Neuronal stem cell (in vitro differentiated cells): ENCODE data around the gene TIMM13.

Source experiments
- DNase-seq: peaks from one replicate; pipeline ENCODE4 v3.0.0-alpha.2; 2013; ENCODE audit warnings: low spot score
- H2AFZ ChIP-seq: one replicate; pipeline ENCODE4 v1.6.1; 2013; ENCODE audit warnings: mild to moderate bottlenecking, low read length, inconsistent platforms
- H2AK5ac ChIP-seq: 2 replicates; pipeline ENCODE4 v1.6.1; 2013; ENCODE audit warnings: low read depth, mild to moderate bottlenecking, inconsistent platforms, low read length, moderate library complexity, mixed read lengths
- H2BK120ac ChIP-seq: 2 replicates; pipeline ENCODE4 v1.6.1; 2013; ENCODE audit warnings: low read depth, mild to moderate bottlenecking, inconsistent platforms, low read length, moderate library complexity, mixed read lengths
- H2BK12ac ChIP-seq: one replicate; pipeline ENCODE4 v1.6.1; 2013; ENCODE audit warnings: low read length, inconsistent platforms
- H2BK15ac ChIP-seq: 2 replicates; pipeline ENCODE4 v1.6.1; 2013; ENCODE audit warnings: mild to moderate bottlenecking, low read length, inconsistent platforms, mixed read lengths
- H2BK5ac ChIP-seq: one replicate; pipeline ENCODE4 v1.6.1; 2013; ENCODE audit warnings: inconsistent platforms, mild to moderate bottlenecking, low read length, moderate library complexity
- H3K14ac ChIP-seq: one replicate; pipeline ENCODE4 v1.6.1; 2013; ENCODE audit warnings: low read length, inconsistent platforms
- H3K18ac ChIP-seq: 2 replicates; pipeline ENCODE4 v1.6.1; 2013; ENCODE audit warnings: low read length, inconsistent platforms
- H3K23ac ChIP-seq: 2 replicates; pipeline ENCODE4 v1.6.1; 2013; ENCODE audit warnings: low read depth, mild to moderate bottlenecking, mixed read lengths, low read length, inconsistent platforms; ENCODE audit not compliant: poor library complexity
- H3K27ac ChIP-seq: replicated peaks from 3 replicates; pipeline ENCODE4 v1.5.1; 2013; ENCODE audit warnings: low read length, inconsistent platforms
- H3K27me3 ChIP-seq, 3 experiments: 2 replicates each; pipeline ENCODE4 v1.6.1; 2013; ENCODE audit warnings: low read length in 3 of 3, mild to moderate bottlenecking in 2 of 3, inconsistent platforms in 1 of 3, low read depth in 1 of 3, mixed read lengths in 1 of 3, moderate library complexity in 1 of 3; ENCODE audit not compliant: control insufficient read depth in 3 of 3, insufficient read depth in 3 of 3
- H3K36me3 ChIP-seq, 2 donors: replicated peaks in 1 of 2; 2 replicates each; pipeline ENCODE4 v1.6.1; 2013; ENCODE audit warnings: low read length in 2 of 2; ENCODE audit not compliant: control insufficient read depth in 2 of 2, insufficient read depth in 2 of 2
- H3K4ac ChIP-seq: 2 replicates; pipeline ENCODE4 v1.6.1; 2013; ENCODE audit warnings: inconsistent platforms, mild to moderate bottlenecking, low read length, moderate library complexity
- H3K4me1 ChIP-seq, 2 donors: 1 replicate in 1 of 2; 2 replicates in 1 of 2; pipeline ENCODE4 v1.6.1; 2013; ENCODE audit warnings: low read length in 2 of 2, low read depth in 1 of 2; ENCODE audit not compliant: control insufficient read depth in 2 of 2, insufficient read depth in 1 of 2
- H3K4me2 ChIP-seq: one replicate; pipeline ENCODE4 v1.6.1; 2013; ENCODE audit warnings: mild to moderate bottlenecking, low read length, inconsistent platforms; ENCODE audit not compliant: insufficient read depth, poor library complexity, severe bottlenecking
- H3K4me3 ChIP-seq, 2 donors: 2 replicates each; pipeline ENCODE4 v1.5.1; 2013; ENCODE audit warnings: low read length in 2 of 2, mild to moderate bottlenecking in 2 of 2, inconsistent platforms in 1 of 2, moderate library complexity in 1 of 2
- H3K79me1 ChIP-seq: one replicate; pipeline ENCODE4 v1.6.1; 2013; ENCODE audit warnings: low read depth, mild to moderate bottlenecking, inconsistent platforms, low read length, moderate library complexity
- H3K9ac ChIP-seq: one replicate; pipeline ENCODE4 v1.6.1; 2013; ENCODE audit warnings: mild to moderate bottlenecking, low read depth, low read length, inconsistent platforms; ENCODE audit not compliant: poor library complexity
- H3K9me3 ChIP-seq, 2 donors: replicated peaks in 1 of 2; 2 replicates each; pipeline versions ENCODE3 to v1.6.1; 2013; ENCODE audit warnings: low read length in 2 of 2, mild to moderate bottlenecking in 2 of 2, inconsistent platforms in 1 of 2, low read depth in 1 of 2, mixed read lengths in 1 of 2, moderate library complexity in 1 of 2; ENCODE audit not compliant: control insufficient read depth in 2 of 2, insufficient read depth in 1 of 2
- H4K8ac ChIP-seq: one replicate; pipeline ENCODE4 v1.6.1; 2013; ENCODE audit warnings: low read depth, mild to moderate bottlenecking, inconsistent platforms, low read length, moderate library complexity
- H4K91ac ChIP-seq: one replicate; pipeline ENCODE4 v1.6.1; 2013; ENCODE audit warnings: low read length, low read depth, mild to moderate bottlenecking, inconsistent platforms; ENCODE audit not compliant: poor library complexity
- WGBS, 2 donors: extraction: QIAGEN DNeasy Blood & Tissue Kit; methylation state at CpG; one replicate each; pipeline ENCODE4 v1.1.7; 2013; ENCODE audit warnings: missing lambda C conversion rate in 2 of 2, mixed read lengths in 1 of 2; ENCODE audit not compliant: insufficient read length in 2 of 2, insufficient replicate concordance in 1 of 2; ENCODE audit errors: extremely low coverage in 2 of 2; 5-methylcytosine and 5-hydroxymethylcytosine counted together

The TIMM13 gene

GRCh38 chr19:2424686-2425621 is 2.4 kb downstream of the TIMM13 start:
- WGBS, 2 donors: no CpG with 5 or more reads among the region's 101 CpGs
- Histone ChIP-seq H3K18ac (peak overlapping the region; percentile 48), H4K91ac (no peak overlapping the region), H2BK12ac (peak overlapping the region; percentile 41), H3K79me1 (peaks cover 19% of the 10 kb centered on the region), H3K9me3 (peaks cover 0 to 1% of the 10 kb centered on the region in 2 donors), H4K8ac (no peak overlapping the region), H2AFZ (no peak overlapping the region), H2AK5ac (no peak overlapping the region), H3K4me2 (peak overlapping the region; percentile 49), H3K9ac (peak overlapping the region; percentile 90), H3K4me1 (peaks cover 15% of the 10 kb centered on the region in 2 donors), H2BK120ac (no peak overlapping the region), H2BK5ac (peak overlapping the region; percentile 5), H2BK15ac (no peak overlapping the region), H3K27ac (no peak overlapping the region), H3K4me3 (peak overlapping the region in 1 of 2 donors; percentile 69), H3K36me3 (peaks cover 9 to 37% of the 10 kb centered on the region in 2 donors), H3K14ac (no peak overlapping the region), H3K23ac (peak overlapping the region; percentile 73), H3K4ac (no peak overlapping the region), H3K27me3 (no peaks in the 10 kb centered on the region)
- DNase-seq: peak; percentile 43

GRCh38 chr19:2423915-2424685 is 3.3 kb downstream of the TIMM13 start:
- no peak overlapping the region for H3K14ac ChIP-seq
- no peak overlapping the region for H3K27ac ChIP-seq
- no peak overlapping the region for H4K91ac ChIP-seq
- H3K18ac ChIP-seq: peak overlapping the region; percentile 48
- peak overlapping the region; percentile 73 for H3K23ac ChIP-seq
- peak overlapping the region; percentile 25 for H3K4me2 ChIP-seq
- H3K9ac ChIP-seq: no peak overlapping the region
- no peak overlapping the region for H2AFZ ChIP-seq
- no CpG with 5 or more reads among the region's 46 CpGs for WGBS, 2 donors
- no peak overlapping the region for H4K8ac ChIP-seq
- no peak overlapping the region for H3K4me3 ChIP-seq
- no peak overlapping the region for H2AK5ac ChIP-seq
- peaks cover 0 to 1% of the 10 kb centered on the region in 2 donors for H3K9me3 ChIP-seq
- no peak for DNase-seq
- no peak overlapping the region for H3K4ac ChIP-seq
- H2BK5ac ChIP-seq: no peak overlapping the region
- H2BK120ac ChIP-seq: no peak overlapping the region
- no peaks in the 10 kb centered on the region for H3K27me3 ChIP-seq
- H2BK15ac ChIP-seq: no peak overlapping the region
- H3K79me1 ChIP-seq: peaks cover 17% of the 10 kb centered on the region
- H3K4me1 ChIP-seq: peaks cover 15% of the 10 kb centered on the region in 2 donors
- peaks cover 6 to 29% of the 10 kb centered on the region in 2 donors for H3K36me3 ChIP-seq
- no peak overlapping the region for H2BK12ac ChIP-seq

GRCh38 chr19:2423071-2423914 is 4.1 kb downstream of the TIMM13 start:
- H3K23ac ChIP-seq: no peak overlapping the region
- no peak overlapping the region for H4K91ac ChIP-seq
- H3K4me1 ChIP-seq: peaks cover 12 to 13% of the 10 kb centered on the region in 2 donors
- no peaks in the 10 kb centered on the region for H3K27me3 ChIP-seq
- H3K4me3 ChIP-seq: no peak overlapping the region
- no peak overlapping the region for H3K18ac ChIP-seq
- H2AK5ac ChIP-seq: no peak overlapping the region
- DNase-seq: no peak
- H2BK15ac ChIP-seq: no peak overlapping the region
- H4K8ac ChIP-seq: no peak overlapping the region
- H2BK5ac ChIP-seq: no peak overlapping the region
- H2BK12ac ChIP-seq: no peak overlapping the region
- H3K4me2 ChIP-seq: no peak overlapping the region
- H3K14ac ChIP-seq: no peak overlapping the region
- H3K9me3 ChIP-seq: peaks cover 0 to 1% of the 10 kb centered on the region in 2 donors
- H3K9ac ChIP-seq: no peak overlapping the region
- H2AFZ ChIP-seq: no peak overlapping the region
- peaks cover 17% of the 10 kb centered on the region for H3K79me1 ChIP-seq
- H3K27ac ChIP-seq: no peak overlapping the region
- H3K4ac ChIP-seq: no peak overlapping the region
- WGBS, 2 donors: no CpG with 5 or more reads among the region's 19 CpGs
- no peak overlapping the region for H2BK120ac ChIP-seq
- peaks cover 6 to 24% of the 10 kb centered on the region in 2 donors for H3K36me3 ChIP-seq
